Glutamatergic neuron (in vitro differentiated cells): ENCODE results near the gene ITPRID1. TPM values are rescaled to one million over a fixed set of nuclear protein-coding genes. Genes with fewer than 3 reads are reported as not detected.

Experiments used
- DNase-seq: peaks from one replicate; pipeline ENCODE4 v3.0.0; 2022
- H3K27ac Mint-ChIP-seq: one replicate; pipeline ENCODE4 v1.8.0; 2020; ENCODE audit warnings: mild to moderate bottlenecking, mixed read lengths, inconsistent platforms; ENCODE audit not compliant: unreplicated experiment
- H3K27me3 Mint-ChIP-seq: one replicate; pipeline ENCODE4 v1.8.0; 2020; ENCODE audit warnings: mild to moderate bottlenecking, moderate library complexity, mixed read lengths, inconsistent platforms; ENCODE audit not compliant: unreplicated experiment
- H3K36me3 Mint-ChIP-seq: one replicate; pipeline ENCODE4 v1.8.0; 2020; ENCODE audit warnings: mild to moderate bottlenecking, mixed read lengths, inconsistent platforms; ENCODE audit not compliant: unreplicated experiment
- H3K4me1 Mint-ChIP-seq: one replicate; pipeline ENCODE4 v1.8.0; 2020; ENCODE audit warnings: mild to moderate bottlenecking, low read depth, mixed read lengths, inconsistent platforms; ENCODE audit not compliant: unreplicated experiment
- H3K4me3 Mint-ChIP-seq: one replicate; pipeline ENCODE4 v1.8.0; 2020; ENCODE audit warnings: mild to moderate bottlenecking, mixed read lengths, inconsistent platforms; ENCODE audit not compliant: unreplicated experiment
- H3K9me3 Mint-ChIP-seq: one replicate; pipeline ENCODE4 v1.8.0; 2020; ENCODE audit warnings: mild to moderate bottlenecking, moderate library complexity, mixed read lengths, inconsistent platforms; ENCODE audit not compliant: unreplicated experiment
- total RNA-seq: library from RNA; stranded (reverse); fragmentation: NEBNext Ultra II Directional; extraction: Animal tissue kit (Norgen Biotek cat#: 25700); gene quantifications from one replicate; pipeline ENCODE4 v1.2.1, GENCODE V29; 2021; ENCODE audit not compliant: unreplicated experiment
- TF ChIP-seq, protein P1 (sequence below): fragments of 200-600 bp; sonication (generic); IDR thresholded peaks from one replicate; pipeline ENCODE4 v1.5.0; 2021; ENCODE audit not compliant: partially characterized antibody, unreplicated experiment

Gene ITPRID1
- total RNA-seq, 1 donor from 2014 or later, result not detected

DNA sequence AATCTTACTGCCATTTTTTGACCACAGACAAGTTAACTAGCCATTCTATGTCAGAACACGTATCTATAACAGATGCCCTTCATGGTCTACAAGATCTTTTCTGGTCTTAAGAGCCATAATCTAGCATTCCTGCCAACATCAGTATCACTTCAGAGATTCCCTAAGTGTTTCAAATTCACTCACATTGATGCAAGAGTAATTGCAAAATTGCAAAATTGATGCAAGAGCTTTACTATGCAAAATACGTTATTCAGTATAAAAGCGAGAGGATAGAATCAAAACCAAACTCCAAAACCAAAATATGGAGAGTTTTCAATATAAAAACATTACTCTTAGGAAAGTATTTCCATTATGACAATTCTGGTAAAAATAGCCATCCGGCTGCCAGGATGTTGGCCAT lies 135.0 kb downstream of the ITPRID1 start:
- Mint-ChIP-seq H3K36me3 (no peaks in the 10 kb centered on the region), H3K4me3 (no peak overlapping the region), H3K9me3 (peaks cover 2% of the 10 kb centered on the region), H3K27ac (no peak overlapping the region), H3K27me3 (peaks cover 2% of the 10 kb centered on the region), H3K4me1 (peaks cover 18% of the 10 kb centered on the region)
- DNase-seq, result no peak
- TF ChIP-seq, protein P1, sequence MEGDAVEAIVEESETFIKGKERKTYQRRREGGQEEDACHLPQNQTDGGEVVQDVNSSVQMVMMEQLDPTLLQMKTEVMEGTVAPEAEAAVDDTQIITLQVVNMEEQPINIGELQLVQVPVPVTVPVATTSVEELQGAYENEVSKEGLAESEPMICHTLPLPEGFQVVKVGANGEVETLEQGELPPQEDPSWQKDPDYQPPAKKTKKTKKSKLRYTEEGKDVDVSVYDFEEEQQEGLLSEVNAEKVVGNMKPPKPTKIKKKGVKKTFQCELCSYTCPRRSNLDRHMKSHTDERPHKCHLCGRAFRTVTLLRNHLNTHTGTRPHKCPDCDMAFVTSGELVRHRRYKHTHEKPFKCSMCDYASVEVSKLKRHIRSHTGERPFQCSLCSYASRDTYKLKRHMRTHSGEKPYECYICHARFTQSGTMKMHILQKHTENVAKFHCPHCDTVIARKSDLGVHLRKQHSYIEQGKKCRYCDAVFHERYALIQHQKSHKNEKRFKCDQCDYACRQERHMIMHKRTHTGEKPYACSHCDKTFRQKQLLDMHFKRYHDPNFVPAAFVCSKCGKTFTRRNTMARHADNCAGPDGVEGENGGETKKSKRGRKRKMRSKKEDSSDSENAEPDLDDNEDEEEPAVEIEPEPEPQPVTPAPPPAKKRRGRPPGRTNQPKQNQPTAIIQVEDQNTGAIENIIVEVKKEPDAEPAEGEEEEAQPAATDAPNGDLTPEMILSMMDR, result no peak

DNA sequence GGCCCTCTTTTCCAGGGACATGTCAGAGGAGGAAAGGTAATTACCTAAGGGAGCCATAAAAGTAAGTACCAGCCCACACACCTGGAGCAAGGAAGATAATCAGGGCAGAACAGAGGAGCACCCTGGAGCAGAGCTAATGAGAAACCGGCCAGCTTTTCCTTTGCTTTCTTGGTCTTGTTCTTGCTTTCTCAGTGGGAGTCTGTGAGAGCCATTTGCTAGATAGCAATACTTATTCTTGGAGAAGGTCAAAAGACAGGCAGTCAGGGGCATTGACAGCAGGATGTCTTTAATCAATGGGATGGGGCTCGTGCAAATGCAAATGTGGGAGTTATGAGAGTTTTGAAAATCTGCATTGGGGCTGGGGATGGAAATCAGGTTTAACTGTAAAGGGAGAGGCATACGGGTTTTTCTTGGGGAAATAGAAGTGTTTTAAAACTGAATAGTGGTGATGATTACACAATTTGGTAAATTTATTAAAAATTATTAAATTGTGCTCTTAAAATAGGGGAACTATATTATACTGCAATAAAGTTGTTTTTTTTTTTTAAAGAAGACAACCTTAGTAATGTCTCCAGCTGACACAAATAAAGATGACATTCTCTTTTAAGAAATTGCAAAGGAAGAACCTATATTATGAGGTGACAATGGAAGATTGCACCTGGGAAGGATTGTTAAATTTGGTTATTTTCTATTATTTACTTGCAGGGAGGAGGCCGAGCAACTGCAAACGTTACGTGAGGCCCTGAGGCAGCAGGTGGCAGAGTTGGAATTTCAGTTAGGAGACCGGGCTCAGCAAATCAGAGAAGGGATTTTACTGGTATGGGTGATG lies 137.6 kb downstream of the ITPRID1 start:
- peaks cover 25% of the 10 kb centered on the region for H3K4me1 Mint-ChIP-seq
- H3K27ac Mint-ChIP-seq, result no peak overlapping the region
- DNase-seq, result no peak
- TF ChIP-seq, protein P1, result no peak
- H3K4me3 Mint-ChIP-seq, result no peak overlapping the region
- H3K9me3 Mint-ChIP-seq, result peaks cover 5% of the 10 kb centered on the region
- peaks cover 2% of the 10 kb centered on the region for H3K27me3 Mint-ChIP-seq
- no peaks in the 10 kb centered on the region for H3K36me3 Mint-ChIP-seq

DNA sequence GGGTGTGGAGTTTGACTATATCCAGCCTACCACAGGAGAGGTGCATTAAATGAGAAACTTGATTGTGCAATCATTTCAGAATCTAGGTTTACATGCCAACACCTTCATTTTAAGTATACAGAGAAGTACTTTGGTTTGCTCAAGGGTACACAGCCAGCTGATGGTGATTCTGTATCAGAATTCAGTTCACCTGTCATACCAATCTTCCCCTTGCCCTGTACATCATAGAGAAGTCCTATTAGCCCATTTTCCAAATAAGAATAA lies 138.1 kb downstream of the ITPRID1 start:
- no peaks in the 10 kb centered on the region for H3K36me3 Mint-ChIP-seq
- DNase-seq, result no peak
- peaks cover 5% of the 10 kb centered on the region for H3K9me3 Mint-ChIP-seq
- peaks cover 25% of the 10 kb centered on the region for H3K4me1 Mint-ChIP-seq
- no peak overlapping the region for H3K27ac Mint-ChIP-seq
- TF ChIP-seq, protein P1, result no peak
- H3K27me3 Mint-ChIP-seq, result peaks cover 2% of the 10 kb centered on the region
- no peak overlapping the region for H3K4me3 Mint-ChIP-seq

DNA sequence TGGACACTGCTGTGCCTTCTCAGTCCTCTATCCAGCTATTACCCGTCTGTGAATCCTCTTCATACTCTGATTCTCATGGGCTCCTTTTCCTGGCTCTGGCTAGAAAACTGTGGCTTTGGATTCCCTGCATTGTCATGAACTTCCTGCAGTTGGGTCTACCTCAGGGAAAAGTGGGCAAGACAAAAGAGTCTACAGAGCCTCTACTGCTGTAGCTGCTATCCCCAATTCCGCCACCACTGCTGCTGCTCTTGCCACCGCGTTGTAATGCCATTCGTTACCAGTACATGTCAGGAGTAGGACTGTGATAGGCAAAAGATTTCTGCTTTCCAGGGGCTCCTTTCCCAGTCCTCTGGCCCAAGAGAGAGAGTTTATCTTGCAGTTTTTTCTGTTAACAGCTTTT lies 149.2 kb downstream of the ITPRID1 start:
- H3K27ac Mint-ChIP-seq, result peak overlapping the region; percentile 18
- no peaks in the 10 kb centered on the region for H3K36me3 Mint-ChIP-seq
- DNase-seq, result peak; percentile 46
- H3K4me3 Mint-ChIP-seq, result no peak overlapping the region
- no peaks in the 10 kb centered on the region for H3K27me3 Mint-ChIP-seq
- H3K4me1 Mint-ChIP-seq, result no peaks in the 10 kb centered on the region
- peaks cover 2% of the 10 kb centered on the region for H3K9me3 Mint-ChIP-seq
- TF ChIP-seq, protein P1, result no peak

DNA sequence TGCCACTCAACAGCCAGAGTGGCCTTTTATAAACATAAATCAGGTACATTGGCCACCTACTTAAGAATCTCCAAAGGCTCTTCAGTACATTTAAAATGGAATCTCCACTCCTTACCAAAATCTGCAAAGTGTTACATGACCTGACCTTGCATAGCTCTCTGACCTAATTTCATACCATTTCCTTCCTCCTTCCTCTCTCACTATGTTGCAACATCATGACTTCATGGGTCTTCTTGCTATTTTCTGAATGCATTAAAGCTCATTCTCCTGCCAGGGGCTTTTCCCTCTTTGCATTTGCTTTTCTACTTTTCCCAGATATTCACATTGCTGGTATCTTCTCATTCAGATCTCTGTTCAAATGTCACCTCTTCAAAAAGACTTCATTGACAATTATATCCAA lies 151.0 kb downstream of the ITPRID1 start:
- Mint-ChIP-seq H3K27ac (no peak overlapping the region), H3K9me3 (peaks cover 2% of the 10 kb centered on the region), H3K36me3 (no peaks in the 10 kb centered on the region), H3K27me3 (no peaks in the 10 kb centered on the region), H3K4me3 (no peak overlapping the region), H3K4me1 (no peaks in the 10 kb centered on the region)
- no peak for DNase-seq
- TF ChIP-seq, protein P1, result no peak
